H9 (cell line): ENCODE results near the gene EXOC5. TPM values are rescaled to one million over a fixed set of nuclear protein-coding genes. Genes with fewer than 3 reads are reported as not detected.
"Not testable (repeated sequence)": the region's sequence is repeated elsewhere in the genome, so short reads cannot be mapped to it uniquely, and the experiment has no call there.

Source experiments
- DNase-seq: peaks from one replicate; pipeline ENCODE4 v3.0.0-alpha.2; 2017
- H2AFZ ChIP-seq: one replicate; pipeline ENCODE4 v1.6.1; 2013; ENCODE audit warnings: mild to moderate bottlenecking, low read length, control low read depth, moderate library complexity
- H2AK5ac ChIP-seq: 2 replicates; pipeline ENCODE4 v1.6.1; 2013; ENCODE audit warnings: low read length, control low read depth, mixed read lengths; ENCODE audit not compliant: insufficient read length
- H2BK120ac ChIP-seq: one replicate; pipeline ENCODE4 v1.6.1; 2013; ENCODE audit warnings: low read depth, mild to moderate bottlenecking, low read length, control low read depth, inconsistent platforms; ENCODE audit not compliant: poor library complexity, severe bottlenecking
- H2BK12ac ChIP-seq: 2 replicates; pipeline ENCODE4 v1.6.1; 2013; ENCODE audit warnings: low read length, control low read depth, mixed read lengths, low read depth; ENCODE audit not compliant: insufficient read length
- H2BK15ac ChIP-seq: 2 replicates; pipeline ENCODE4 v1.6.1; 2013; ENCODE audit warnings: low read depth, low read length, control low read depth
- H2BK20ac ChIP-seq: one replicate; pipeline ENCODE4 v1.6.1; 2013; ENCODE audit warnings: low read depth, mild to moderate bottlenecking, low read length, control low read depth, inconsistent platforms; ENCODE audit not compliant: poor library complexity, severe bottlenecking
- H2BK5ac ChIP-seq: 2 replicates; pipeline ENCODE4 v1.6.1; 2013; ENCODE audit warnings: low read length, control low read depth, mixed read lengths; ENCODE audit not compliant: insufficient read length
- H3K14ac ChIP-seq: 2 replicates; pipeline ENCODE4 v1.6.1; 2013; ENCODE audit warnings: low read length, control low read depth; ENCODE audit not compliant: insufficient read depth
- H3K18ac ChIP-seq: 2 replicates; pipeline ENCODE4 v1.6.1; 2013; ENCODE audit warnings: low read depth, mild to moderate bottlenecking, mixed read lengths, low read length, control low read depth; ENCODE audit not compliant: insufficient read length
- H3K23ac ChIP-seq: 2 replicates; pipeline ENCODE4 v1.6.1; 2013; ENCODE audit warnings: low read length, control low read depth, mixed read lengths, low read depth; ENCODE audit not compliant: insufficient read length
- H3K23me2 ChIP-seq: 2 replicates; pipeline ENCODE4 v1.6.1; 2013; ENCODE audit warnings: low read depth, mild to moderate bottlenecking, mixed read lengths, low read length, control low read depth; ENCODE audit not compliant: insufficient read length, poor library complexity, severe bottlenecking
- H3K27ac ChIP-seq: 2 replicates; pipeline ENCODE4 v1.5.1; 2013; ENCODE audit warnings: low read length, control low read depth, mixed read lengths, low read depth; ENCODE audit not compliant: insufficient read length
- H3K27me3 ChIP-seq: 2 replicates; pipeline ENCODE4 v1.6.1; 2013; ENCODE audit warnings: low read length, control low read depth, inconsistent platforms; ENCODE audit not compliant: insufficient read depth
- H3K4ac ChIP-seq: 2 replicates; pipeline ENCODE4 v1.6.1; 2013; ENCODE audit warnings: low read depth, mild to moderate bottlenecking, control low read depth, inconsistent platforms, low read length, moderate library complexity
- H3K4me1 ChIP-seq: 2 replicates; pipeline ENCODE4 v1.6.1; 2013; ENCODE audit warnings: low read length, control low read depth, inconsistent platforms; ENCODE audit not compliant: insufficient read depth
- H3K4me2 ChIP-seq: 2 replicates; pipeline ENCODE4 v1.6.1; 2013; ENCODE audit warnings: low read length, control low read depth, mixed read lengths; ENCODE audit not compliant: insufficient read length, insufficient read depth
- H3K56ac ChIP-seq: 2 replicates; pipeline ENCODE4 v1.6.1; 2013; ENCODE audit warnings: low read depth, mild to moderate bottlenecking, mixed read lengths, low read length, control low read depth; ENCODE audit not compliant: insufficient read length
- H3K79me1 ChIP-seq: 2 replicates; pipeline ENCODE4 v1.6.1; 2013; ENCODE audit warnings: low read depth, mild to moderate bottlenecking, moderate library complexity, low read length, control low read depth, inconsistent platforms; ENCODE audit not compliant: insufficient read depth, poor library complexity, severe bottlenecking
- H3K79me2 ChIP-seq: 2 replicates; pipeline ENCODE4 v1.6.1; 2013; ENCODE audit warnings: low read length, control low read depth, inconsistent platforms; ENCODE audit not compliant: insufficient read depth
- H3K9ac ChIP-seq: 2 replicates; pipeline ENCODE4 v1.6.1; 2013; ENCODE audit warnings: low read length, control low read depth, mixed read lengths; ENCODE audit not compliant: insufficient read length; ENCODE audit errors: extremely low read depth
- H3K9me3 ChIP-seq: one replicate; pipeline ENCODE4 v1.6.1; 2013; ENCODE audit warnings: low read depth, low read length, inconsistent platforms; ENCODE audit not compliant: control insufficient read depth
- H3T11ph ChIP-seq: one replicate; pipeline ENCODE4 v1.6.1; 2013; ENCODE audit warnings: mild to moderate bottlenecking, low read length, control low read depth, inconsistent platforms
- H4K20me1 ChIP-seq: one replicate; pipeline ENCODE4 v1.6.1; 2013; ENCODE audit not compliant: control insufficient read depth, insufficient read length, insufficient read depth
- H4K5ac ChIP-seq: 2 replicates; pipeline ENCODE4 v1.6.1; 2013; ENCODE audit warnings: low read depth, mild to moderate bottlenecking, mixed read lengths, low read length, control low read depth; ENCODE audit not compliant: insufficient read length
- H4K8ac ChIP-seq: replicated peaks from 2 replicates; pipeline ENCODE4 v1.6.1; 2013; ENCODE audit warnings: low read length, control low read depth, mixed read lengths, low read depth; ENCODE audit not compliant: insufficient read length
- H4K91ac ChIP-seq: 2 replicates; pipeline ENCODE4 v1.6.1; 2013; ENCODE audit warnings: low read depth, mild to moderate bottlenecking, moderate library complexity, mixed read lengths, low read length, control low read depth; ENCODE audit not compliant: insufficient read length
- H3K27ac Mint-ChIP-seq, 3 experiments: 2 replicates in 2 of 3; 3 replicates in 1 of 3; pipeline ENCODE4 v1.8.0; 2020 to 2021; ENCODE audit warnings: mixed read lengths in 3 of 3, mild to moderate bottlenecking in 1 of 3, moderate library complexity in 1 of 3
- H3K27me3 Mint-ChIP-seq: 2 replicates; pipeline ENCODE4 v1.8.0; 2021; ENCODE audit warnings: low read depth, mild to moderate bottlenecking, moderate library complexity, mixed read lengths
- H3K36me3 Mint-ChIP-seq, 3 experiments: 2 replicates in 2 of 3; 3 replicates in 1 of 3; pipeline ENCODE4 v1.8.0; 2020 to 2021; ENCODE audit warnings: low read depth in 3 of 3, mixed read lengths in 3 of 3; ENCODE audit not compliant: insufficient read depth in 1 of 3
- H3K4me1 Mint-ChIP-seq, 2 experiments: 2 replicates each; pipeline ENCODE4 v1.8.0; 2020; ENCODE audit warnings: mixed read lengths in 2 of 2
- H3K4me3 Mint-ChIP-seq, 2 experiments: 2 replicates in 1 of 2; 3 replicates in 1 of 2; pipeline ENCODE4 v1.8.0; 2020 to 2021; ENCODE audit warnings: mild to moderate bottlenecking in 2 of 2, mixed read lengths in 2 of 2, moderate library complexity in 1 of 2
- H3K9me3 Mint-ChIP-seq, 2 experiments: 2 replicates in 1 of 2; 3 replicates in 1 of 2; pipeline ENCODE4 v1.8.0; 2020; ENCODE audit warnings: mild to moderate bottlenecking in 2 of 2, mixed read lengths in 2 of 2, moderate library complexity in 1 of 2
- CTCF ChIP-seq: fragments of 200-600 bp; sonication (generic); conservative IDR thresholded peaks from 3 replicates; pipeline ENCODE4 v1.8.0; 2021; ENCODE audit warnings: antibody characterized with exemption, mild to moderate bottlenecking
- total RNA-seq: library from RNA; stranded (reverse); gene quantifications from 2 replicates; pipeline ENCODE4 v1.2.1, GENCODE V29; 2021

Gene EXOC5
- total RNA-seq, 1 experiment from 2014 or later = 92.9 TPM

- not testable (repeated sequence) for H2BK5ac ChIP-seq, H3K27me3 Mint-ChIP-seq, H3K27ac Mint-ChIP-seq, H3K56ac ChIP-seq, H3K18ac ChIP-seq, H3K79me2 ChIP-seq, H3K27ac ChIP-seq, H3K4me1 ChIP-seq, H2BK20ac ChIP-seq, H3K36me3 Mint-ChIP-seq, H2BK15ac ChIP-seq, H3K9ac ChIP-seq, H2AK5ac ChIP-seq, H3K27me3 ChIP-seq, H3K79me1 ChIP-seq, H4K91ac ChIP-seq, H4K20me1 ChIP-seq, H3K9me3 Mint-ChIP-seq, DNase-seq, H3K23me2 ChIP-seq, H3K14ac ChIP-seq, H4K8ac ChIP-seq, H3K4me3 Mint-ChIP-seq, H2AFZ ChIP-seq, H4K5ac ChIP-seq, H3K4ac ChIP-seq, H2BK12ac ChIP-seq, H3K23ac ChIP-seq, H2BK120ac ChIP-seq, H3K4me2 ChIP-seq, H3K9me3 ChIP-seq, H3T11ph ChIP-seq, H3K4me1 Mint-ChIP-seq
- peak; percentile 60 for TF ChIP-seq CTCF
Measured at GRCh38 chr14:57202672-57203071, 66.0 kb downstream of the EXOC5 start.
